Esophagus muscularis mucosa (tissue), 3 donors: ENCODE results near the gene ZNF57.
A peak's percentile ranks its signal among the peaks of the same experiment; 100 is the strongest.

Experiments
- POLR2A ChIP-seq: fragments of 450-650 bp; IDR thresholded peaks from one replicate; pipeline ENCODE4 v1.6.1; 2017; ENCODE audit warnings: antibody characterized with exemption, moderate library complexity, mild to moderate bottlenecking, low read depth
- POLR2AphosphoS5 ChIP-seq, 2 donors: sonication (generic); formaldehyde crosslinking; IDR thresholded peaks; one replicate each; pipeline ENCODE4 v1.6.1; 2017; ENCODE audit warnings: antibody characterized with exemption in 2 of 2
- TF ChIP-seq, protein P1 (sequence below), 3 experiments: fragments of 200-600 bp in 2 of 3; fragments of 450-650 bp in 1 of 3; sonication (generic) in 2 of 3; IDR thresholded peaks; one replicate each; pipeline ENCODE4 v1.5.1; 2017 to 2019; ENCODE audit warnings: antibody characterized with exemption in 3 of 3, mild to moderate bottlenecking in 2 of 3, moderate library complexity in 1 of 3

DNA sequence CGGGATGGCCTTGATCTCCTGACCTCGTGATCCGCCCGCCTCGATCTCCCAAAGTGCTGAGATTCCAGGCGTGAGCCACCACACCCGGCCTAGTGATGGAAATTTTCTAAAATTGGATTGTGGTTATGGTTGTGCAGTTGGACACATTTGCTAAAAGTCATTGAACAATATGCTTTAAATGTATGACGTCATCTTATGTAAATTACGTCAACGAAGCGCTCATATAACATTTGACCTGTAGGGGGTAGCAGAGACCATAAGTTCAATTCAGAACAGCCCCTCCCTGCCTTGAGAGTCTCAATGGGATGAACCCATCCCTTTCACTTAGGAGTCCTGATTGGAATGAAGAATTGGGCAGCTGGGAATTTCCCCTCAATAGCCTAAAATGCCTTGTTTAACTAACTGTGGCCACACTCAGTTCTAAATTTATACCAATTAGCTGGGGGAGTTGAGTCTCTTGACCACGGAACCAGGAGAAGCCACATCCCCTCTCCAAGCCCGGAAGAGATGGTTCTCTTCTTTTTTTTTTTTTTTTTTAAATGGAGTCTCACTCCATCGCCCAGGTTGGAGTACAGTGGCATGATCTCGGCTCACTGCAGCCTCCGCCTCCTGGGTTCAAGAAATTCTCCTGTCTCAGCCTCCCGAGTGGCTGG is 61.4 kb downstream of the ZNF57 start:
- no peak for TF ChIP-seq POLR2A
- TF ChIP-seq, protein P1, sequence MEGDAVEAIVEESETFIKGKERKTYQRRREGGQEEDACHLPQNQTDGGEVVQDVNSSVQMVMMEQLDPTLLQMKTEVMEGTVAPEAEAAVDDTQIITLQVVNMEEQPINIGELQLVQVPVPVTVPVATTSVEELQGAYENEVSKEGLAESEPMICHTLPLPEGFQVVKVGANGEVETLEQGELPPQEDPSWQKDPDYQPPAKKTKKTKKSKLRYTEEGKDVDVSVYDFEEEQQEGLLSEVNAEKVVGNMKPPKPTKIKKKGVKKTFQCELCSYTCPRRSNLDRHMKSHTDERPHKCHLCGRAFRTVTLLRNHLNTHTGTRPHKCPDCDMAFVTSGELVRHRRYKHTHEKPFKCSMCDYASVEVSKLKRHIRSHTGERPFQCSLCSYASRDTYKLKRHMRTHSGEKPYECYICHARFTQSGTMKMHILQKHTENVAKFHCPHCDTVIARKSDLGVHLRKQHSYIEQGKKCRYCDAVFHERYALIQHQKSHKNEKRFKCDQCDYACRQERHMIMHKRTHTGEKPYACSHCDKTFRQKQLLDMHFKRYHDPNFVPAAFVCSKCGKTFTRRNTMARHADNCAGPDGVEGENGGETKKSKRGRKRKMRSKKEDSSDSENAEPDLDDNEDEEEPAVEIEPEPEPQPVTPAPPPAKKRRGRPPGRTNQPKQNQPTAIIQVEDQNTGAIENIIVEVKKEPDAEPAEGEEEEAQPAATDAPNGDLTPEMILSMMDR (IDR thresholded peaks at IDR 0.05): peak; percentile 69 to 92 (median 73)
- TF ChIP-seq POLR2AphosphoS5 (IDR thresholded peaks at IDR 0.05): peak; percentile 28 to 34
